HG03460 (cell line): ENCODE data around the gene EIF3I.
A peak's percentile ranks its signal among the peaks of the same experiment; 100 is the strongest.
"Not testable (repeated sequence)": the region's sequence is repeated elsewhere in the genome, so short reads cannot be mapped to it uniquely, and the experiment has no call there.

Experiments used
- ATAC-seq: cut with Tn5 transposase; IDR thresholded peaks from one replicate; pipeline ENCODE4 v1.9.1; 2021; ENCODE audit not compliant: unreplicated experiment

EIF3I gene

GRCh38 chr1:32231843-32232432, 9.7 kb downstream of the EIF3I start:
- no peak for ATAC-seq

DNA sequence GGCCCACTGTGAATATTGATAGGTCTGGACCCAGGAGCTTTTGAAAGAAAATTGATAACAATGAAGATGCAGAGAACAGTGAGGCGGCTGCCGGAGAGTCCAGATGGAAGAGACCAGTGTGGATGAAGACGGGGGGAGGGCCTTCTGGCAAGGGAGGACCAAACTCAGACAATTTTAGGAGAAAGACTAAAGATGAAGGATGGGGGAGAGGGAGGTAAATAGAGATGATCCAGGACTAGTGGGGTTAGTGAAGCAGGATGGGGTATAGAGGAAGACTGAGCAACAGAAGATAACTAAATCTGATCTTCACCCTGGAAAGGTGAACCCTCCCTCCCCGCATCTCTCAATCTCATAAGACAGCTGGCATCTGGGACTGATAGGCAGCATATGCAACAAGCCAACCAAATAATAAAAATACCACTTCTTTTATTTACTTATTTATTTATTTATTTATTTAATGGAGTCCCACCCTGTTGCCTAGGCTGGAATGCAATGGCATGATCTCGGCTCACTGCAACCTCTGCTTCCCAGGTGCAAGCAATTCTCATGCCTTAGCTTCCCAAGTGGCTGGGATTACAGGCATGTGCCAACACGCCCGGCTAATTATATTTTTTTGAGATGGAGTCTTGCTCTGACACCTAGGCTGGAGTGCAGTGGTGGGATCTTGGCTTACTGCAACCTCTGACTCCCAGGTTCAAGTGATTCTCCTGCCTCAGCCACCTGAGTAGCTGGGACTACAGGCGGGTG, 10.5 kb downstream of the EIF3I start:
- no peak for ATAC-seq

DNA sequence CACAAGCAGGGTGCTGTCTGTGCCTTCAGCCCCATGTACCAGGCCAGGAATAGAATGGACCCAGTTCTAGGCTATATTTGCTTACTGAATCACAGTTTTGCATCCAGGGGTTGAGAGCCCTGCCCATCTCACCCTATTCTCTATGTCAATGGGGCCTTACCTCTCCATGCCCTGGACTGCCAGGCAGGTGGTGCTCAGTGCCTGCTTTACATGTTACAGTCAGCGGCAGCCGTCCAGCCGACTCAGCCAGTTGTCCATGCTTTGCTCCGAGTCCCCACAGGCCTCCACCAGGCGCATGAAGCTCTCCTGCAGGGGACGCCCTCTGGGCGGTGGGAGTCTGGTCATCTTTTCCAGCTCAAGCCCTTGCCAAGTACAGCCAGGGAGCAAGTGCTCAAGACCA, 12.6 kb downstream of the EIF3I start:
- ATAC-seq = no peak

- no peak for ATAC-seq
Observed at GRCh38 chr1:32239337-32239736, 17.1 kb downstream of the EIF3I start.

GRCh38 chr1:32239790-32240139, 17.6 kb downstream of the EIF3I start:
- ATAC-seq = no peak

DNA sequence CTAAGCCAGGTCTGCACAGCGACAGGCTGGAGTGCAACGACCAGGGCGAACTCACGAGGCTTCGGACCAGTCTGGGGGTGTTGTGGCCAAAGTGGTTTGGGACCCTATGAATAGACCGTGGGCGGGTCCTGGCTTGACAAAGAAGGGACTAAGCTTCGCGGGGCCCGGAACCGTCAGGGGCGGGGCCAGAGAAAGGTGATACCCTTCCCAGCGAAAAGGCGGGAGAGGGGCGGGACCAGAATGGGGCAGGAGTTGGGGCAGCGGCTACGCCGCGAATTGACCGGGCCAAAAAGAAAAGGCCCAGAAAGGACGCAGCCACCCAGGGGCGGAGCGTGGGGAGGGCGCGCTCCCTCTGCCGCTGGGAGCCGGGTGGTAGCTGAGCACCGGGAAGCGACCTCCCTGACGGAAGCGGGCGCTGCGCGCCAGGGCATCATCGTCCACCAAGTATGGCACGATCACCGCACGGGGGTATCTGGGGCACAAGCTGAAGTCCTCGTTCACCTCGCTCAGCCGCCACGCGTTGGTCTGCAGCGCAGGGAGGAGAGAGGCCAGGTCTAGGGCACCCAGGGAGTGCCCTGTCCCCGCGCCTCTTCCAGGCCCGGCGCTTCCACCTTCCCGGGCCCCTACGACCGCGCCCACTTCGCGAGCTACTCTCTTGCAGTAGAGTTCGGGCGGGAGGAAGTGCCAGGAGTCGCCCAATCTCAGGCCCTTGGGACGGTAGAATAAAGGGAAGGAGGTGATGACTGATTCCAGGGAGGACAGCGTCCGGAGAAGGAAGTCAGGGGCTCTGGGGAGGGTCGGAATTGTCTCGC, 18.1 kb downstream of the EIF3I start:
- ATAC-seq = no peak

GRCh38 chr1:32241001-32241763, 19.0 kb downstream of the EIF3I start:
- ATAC-seq = no peak

GRCh38 chr1:32242341-32242851, 20.2 kb downstream of the EIF3I start:
- ATAC-seq = no peak

- no peak for ATAC-seq
Observed at GRCh38 chr1:32246888-32247273, 24.7 kb downstream of the EIF3I start, which contains the start of gene FAM167B. Gene FAM167B (plus strand): TSS chr1:32247222. CDS start chr1:32247422, 200 bp downstream.

DNA sequence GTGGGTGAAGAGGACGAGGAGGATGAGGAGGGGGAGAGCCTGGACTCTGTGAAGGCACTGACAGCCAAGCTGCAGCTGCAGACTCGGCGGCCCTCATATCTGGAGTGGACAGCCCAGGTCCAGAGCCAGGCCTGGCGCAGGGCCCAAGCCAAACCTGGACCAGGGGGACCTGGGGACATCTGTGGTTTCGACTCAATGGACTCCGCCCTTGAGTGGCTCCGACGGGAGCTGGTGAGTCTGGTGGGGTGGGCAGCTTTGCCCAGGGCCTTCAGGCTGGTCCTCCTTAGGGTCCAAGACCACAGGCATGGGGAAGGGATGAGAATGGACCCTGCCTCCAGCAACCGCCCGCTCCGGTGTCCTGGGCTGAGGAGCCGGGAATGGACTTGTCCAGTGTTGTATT, 25.2 kb downstream of the EIF3I start:
- no peak for ATAC-seq

DNA sequence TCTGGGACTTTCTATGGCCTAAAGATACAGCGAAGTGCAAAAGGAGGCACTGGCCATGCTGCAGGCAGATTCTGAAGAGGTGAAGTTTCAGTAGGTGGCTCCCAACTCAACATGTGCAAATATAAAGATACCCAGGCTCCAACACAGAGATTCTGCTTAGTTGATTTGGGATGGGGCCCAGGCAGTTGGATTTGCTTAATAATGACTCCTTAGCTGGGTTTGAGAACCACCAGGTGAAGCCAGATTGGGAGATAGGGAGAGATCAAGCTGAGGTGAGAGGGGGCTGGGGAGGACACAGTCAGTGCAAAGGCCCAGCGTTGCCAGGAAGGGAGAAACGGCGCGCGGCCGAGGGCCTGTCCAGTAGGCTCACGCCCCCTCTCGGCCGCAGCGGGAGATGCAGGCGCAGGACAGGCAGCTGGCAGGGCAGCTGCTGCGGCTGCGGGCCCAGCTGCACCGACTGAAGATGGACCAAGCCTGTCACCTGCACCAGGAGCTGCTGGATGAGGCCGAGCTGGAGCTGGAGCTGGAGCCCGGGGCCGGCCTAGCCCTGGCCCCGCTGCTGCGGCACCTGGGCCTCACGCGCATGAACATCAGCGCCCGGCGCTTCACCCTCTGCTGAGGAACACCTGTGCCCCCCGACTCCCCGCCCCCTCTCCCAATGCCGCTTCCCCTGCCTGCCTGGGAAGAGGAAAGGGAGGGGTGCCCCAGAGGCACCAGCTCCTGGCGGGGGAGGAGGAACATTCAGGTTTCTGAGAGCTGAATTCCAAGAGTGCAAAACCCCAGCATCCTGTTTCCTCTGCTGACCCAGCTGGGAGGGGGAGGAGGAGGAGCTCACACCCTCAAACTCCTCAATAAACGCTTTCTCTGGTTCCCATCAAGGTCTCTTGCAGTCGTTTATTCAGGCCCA, 26.0 kb downstream of the EIF3I start:
- ATAC-seq = no peak

DNA sequence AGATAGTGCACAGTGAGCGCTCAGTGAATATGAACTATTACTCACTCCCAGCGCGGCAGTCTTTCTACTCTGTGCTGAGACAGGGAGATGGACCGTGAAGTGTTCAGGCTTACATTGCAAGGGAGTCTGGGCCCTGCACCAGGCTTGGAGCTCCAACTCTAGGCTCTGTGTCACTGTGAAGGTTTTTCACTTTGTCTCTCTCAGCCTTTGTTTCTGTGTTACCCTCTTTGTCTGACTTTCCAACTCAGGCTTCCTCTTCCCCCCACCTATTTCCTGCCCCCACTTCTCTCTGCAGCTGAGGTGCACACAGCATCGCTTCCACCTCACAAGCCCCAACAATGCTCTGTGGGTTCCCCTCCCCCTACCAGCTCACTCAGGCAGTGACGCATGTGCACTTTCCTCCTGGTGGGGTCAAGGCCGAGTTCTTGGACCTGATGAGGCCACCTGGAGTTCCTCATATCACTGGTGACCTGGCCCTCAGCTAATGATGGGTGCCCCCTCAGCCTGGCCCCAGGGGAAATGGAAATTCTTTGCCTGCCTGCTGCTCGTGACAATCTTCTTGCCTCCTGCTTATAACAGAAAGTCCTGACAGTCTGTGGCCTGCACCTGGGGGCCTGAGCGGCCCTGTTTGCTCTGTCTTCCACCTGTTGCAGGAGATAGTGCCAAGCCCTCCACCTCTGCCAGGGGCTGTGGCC, 27.8 kb downstream of the EIF3I start:
- peak; percentile 54 for ATAC-seq

DNA sequence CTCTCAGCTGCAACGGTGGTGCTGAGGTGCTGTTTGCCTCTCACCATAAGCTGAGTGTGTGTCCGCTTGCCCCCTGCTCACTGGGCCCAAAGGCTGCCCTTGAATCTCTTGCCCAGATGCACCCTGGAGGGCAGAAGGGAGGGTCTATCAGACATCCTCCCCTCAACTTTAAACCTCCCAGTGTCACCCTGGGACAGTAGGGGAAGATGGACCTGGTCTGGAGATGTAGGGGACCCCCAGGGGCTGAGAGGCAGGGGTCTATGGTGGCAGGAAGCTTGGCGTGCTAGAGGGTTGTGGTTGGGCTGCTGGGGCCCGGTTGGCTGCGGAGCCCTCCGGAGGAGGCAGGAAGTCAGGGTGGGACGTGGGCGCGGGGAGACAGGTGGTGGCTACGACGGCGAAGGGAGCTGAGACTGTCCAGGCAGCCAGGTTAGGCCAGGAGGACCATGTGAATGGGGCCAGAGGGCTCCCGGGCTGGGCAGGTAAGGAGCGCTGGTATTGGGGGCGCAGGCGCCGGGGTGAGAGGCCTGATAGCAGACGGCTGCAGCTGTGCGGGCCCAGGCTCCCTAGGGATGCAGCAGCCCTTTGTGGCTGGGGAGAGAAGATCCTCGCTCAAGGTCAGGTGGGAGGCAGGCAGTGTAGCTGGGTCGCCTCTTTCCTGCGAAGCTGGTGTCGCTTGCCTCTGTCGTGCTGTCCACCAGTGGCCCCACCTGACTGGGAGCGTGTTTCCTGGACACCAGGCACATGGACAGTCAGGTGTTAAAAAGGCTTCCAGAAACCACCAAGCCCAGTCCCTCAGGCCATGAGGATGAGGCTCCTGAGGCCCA, 28.9 kb downstream of the EIF3I start, which contains the start of gene LCK:
TSS of gene LCK (plus strand) at position 373 of the 824 bp plus-strand sequence. CDS start 23,065 bp downstream, outside the sequence.
- no peak for ATAC-seq

DNA sequence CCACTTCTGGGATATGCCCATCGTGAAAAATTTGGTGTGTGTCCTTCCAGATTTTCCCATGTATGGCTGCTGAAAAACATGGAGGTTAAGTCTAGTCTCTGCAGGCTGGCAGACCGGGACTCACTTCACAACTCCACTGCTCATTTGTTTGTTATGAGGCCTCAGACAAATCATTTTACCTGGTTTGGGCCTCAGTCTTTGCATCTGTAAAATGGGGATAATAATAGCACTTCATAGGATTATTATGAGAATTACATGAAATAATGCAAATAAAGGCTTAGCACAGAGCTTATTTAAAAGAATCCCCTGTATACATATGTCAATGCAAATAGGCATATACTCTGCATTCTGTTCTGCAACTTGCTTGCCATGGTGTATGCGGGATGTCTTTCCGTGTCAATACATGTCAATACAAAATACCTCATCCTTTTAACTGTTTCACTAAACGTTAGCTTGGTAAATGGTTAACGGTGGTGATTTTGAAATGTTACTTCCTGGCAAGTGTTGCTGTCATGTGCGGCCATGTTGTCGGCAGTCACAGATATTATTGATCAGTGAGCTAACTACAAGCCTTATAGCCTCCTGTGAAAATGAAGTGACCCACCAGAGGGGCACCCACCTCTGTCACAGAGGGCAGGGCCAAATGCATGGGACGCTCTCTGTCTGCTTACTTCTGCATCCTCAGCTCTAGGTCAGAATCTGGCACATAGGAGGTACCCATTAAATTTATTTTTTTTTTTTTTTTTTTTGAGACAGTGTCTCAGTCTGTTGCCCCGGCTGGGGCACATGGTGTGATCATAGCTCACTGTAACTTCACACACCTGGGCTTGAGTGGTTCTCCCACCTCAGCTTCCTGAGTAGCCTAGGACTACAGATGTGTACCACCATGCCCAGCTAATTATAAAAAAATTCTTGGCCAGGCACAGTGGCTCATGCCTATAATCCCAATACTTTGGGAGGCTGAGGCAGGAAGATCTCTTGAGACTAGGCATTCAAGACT, 33.2 kb downstream of the EIF3I start:
- no peak for ATAC-seq

DNA sequence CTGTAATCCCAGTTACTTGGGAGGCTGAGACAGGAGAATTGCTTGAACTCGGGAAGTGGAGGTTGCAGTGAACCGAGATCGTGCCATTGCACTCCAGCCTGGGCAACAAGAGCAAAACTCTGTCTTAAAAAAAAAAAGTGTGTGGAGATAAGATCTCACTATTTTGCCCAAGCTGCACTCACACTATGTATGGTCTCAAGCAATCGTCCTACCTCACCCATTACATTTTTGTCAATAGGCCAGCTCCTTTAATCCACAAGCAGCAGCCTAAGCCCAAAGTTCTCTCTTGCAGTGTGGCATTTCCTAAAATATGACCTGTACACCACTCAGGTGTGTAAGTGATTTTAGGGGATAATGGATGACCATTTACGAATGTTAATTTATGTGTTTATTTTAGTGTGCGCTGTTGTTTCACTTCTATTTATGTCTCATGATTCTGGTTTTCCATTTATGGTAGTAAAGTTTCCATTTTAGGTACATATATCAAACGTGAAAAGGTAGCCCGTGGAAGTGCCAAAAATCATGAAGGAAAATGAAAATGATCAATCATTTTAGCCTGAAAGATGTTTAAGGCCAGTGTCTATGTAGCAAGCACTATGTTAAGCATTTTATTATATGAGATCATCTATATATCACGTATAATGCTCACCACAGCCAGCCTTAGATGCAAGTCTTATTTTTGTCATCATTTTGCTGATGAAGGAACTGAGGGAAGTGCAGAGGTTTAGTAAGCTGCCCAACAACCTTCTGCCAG, 34.4 kb downstream of the EIF3I start:
- no peak for ATAC-seq

- ATAC-seq = no peak
Observed at GRCh38 chr1:32257227-32257508, 35.0 kb downstream of the EIF3I start.

GRCh38 chr1:32263236-32263593, 41.0 kb downstream of the EIF3I start:
- not testable (repeated sequence) for ATAC-seq
